ENCODE measurements around the gene SPECC1.

SPECC1 gene

DNA sequence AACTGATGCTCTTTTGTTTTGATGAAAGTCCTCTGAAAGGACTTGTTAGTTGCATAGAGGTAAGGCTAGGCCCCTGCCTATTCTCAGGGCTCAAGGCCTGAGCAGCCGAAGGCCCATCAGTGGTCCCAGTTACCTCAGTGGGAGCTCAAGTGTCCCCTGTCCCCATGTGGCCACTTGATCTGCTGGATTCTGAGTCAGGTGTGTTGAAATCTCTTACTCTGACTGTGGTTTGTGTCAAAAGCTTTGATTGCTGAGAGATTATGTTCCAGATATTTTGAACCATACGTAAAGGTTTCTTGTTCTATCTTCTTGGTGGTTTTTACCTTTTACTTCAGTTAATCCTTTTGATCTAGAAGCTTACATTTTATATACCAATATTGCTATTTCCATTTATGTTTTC, 266.5 kb downstream of the SPECC1 start:
- no peak for DNase-seq (ENCODE audit: low spot score)

DNA sequence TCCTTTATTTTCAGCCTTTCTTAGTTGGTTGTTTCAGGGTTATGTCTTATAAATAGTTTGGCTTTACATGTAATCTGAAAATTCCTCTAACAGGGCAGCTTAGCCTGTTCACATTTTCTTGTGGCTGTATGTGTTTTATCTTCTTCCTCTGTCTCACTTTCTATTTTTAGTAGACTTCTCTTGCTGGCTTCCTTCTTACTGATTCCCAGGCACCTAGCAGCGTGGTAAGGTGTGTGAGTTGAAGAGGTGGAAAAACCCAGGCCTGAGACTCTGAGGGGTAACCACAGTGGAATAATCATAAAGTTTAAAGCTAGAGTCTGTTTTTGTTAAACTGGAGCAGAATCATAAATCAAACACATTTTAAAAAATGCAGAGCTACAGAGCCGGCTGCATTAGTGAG, 267.3 kb downstream of the SPECC1 start:
- DNase-seq (ENCODE audit: low spot score): no peak

DNA sequence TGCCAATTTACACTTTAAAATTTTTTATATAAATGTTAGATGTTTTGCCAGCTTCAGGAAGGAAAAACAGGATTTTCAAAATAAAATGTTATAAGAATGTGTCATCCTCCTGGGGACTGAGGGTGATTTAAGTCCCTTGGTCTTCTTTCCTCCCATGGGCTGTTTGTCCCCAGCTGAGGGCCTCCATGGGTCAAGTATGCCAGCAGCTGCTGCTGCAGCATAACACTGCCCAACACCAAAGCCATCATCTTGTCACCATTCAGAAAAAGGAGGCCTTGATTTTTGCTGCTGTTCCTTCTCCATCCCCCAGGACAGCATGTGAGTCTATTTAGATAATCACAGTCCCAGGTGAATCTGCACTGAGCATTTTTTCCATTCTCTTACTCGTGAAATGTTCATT, 269.6 kb downstream of the SPECC1 start:
- DNase-seq (ENCODE audit: low spot score): no peak

DNA sequence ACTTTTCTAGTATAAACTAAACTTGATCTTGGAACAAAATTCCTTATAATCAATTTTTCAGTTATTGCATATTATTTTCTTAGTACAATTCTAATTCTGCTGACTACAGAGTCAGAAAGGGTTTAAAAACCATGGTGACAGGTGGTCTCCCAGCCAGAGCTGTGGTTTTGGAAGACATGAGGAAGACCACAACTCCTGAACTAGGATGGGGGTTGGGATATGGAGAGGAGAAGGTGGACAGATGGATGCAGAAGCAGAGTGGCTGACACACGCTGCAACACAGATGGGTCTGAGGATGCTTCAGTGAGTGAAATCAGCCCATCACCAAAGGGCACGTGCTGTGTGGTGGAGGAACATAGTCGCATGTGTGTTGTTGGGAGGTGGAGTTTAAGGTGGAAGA, 270.5 kb downstream of the SPECC1 start:
- DNase-seq (ENCODE audit: low spot score): no peak

DNA sequence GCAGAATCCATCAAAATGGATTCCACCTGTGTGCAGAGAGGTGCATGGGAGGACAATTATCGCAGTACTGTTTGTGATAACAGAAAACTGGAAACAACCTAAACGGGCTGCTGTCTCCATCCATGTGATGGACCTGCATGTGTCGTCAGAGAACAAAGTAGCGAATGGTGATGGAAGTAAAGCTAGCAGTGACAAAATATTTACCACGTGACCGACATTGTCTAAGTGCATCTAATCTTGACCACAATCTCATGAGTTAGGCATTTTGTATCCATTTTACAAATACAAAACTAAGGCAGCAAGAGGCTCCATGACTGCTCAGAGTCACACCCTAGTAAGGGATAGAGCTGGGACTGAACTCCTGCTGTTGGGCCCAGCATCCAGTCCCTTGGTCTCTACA, 270.9 kb downstream of the SPECC1 start:
- no peak for DNase-seq (ENCODE audit: low spot score)

DNA sequence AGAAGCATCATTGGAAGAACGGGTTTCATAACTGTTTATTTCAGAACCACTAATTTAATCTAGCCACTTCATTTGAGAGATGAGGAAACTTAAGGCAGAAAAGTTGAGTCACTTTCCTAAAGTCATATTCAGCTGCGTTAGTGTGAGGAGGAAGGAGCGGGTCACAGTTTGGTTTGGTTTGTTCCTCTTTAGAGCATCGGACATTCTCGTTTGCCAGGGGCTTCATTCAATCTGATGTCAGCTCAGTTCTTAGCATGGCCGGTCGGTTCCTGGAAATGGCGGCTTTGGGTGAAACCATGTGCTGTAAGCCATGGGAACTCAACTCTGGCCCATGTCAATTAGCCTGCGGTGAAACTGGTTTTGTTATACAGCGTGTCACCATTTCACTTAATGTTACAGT, 271.7 kb downstream of the SPECC1 start:
- no peak for DNase-seq (ENCODE audit: low spot score)

DNA sequence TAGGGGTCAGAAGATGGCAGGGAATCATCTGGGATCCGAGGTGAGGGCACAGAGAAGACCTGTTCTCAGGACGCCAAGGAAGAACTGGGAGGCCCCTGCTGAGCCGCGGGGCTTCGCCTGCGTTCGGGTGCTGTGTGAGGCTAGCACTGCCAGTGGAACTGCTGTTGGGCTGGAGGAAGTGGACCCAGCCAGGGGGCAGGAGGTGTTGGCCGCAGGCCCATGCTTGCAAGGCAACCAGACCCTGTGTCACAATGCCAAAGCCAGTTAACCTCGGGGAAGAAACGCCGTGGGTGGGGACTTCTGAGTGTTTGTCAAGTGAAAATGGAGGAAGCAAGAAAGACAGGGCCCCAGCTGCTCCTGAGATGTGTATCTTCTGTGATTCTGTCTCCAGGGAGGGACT, 272.7 kb downstream of the SPECC1 start:
- DNase-seq (ENCODE audit: low spot score): no peak

DNA sequence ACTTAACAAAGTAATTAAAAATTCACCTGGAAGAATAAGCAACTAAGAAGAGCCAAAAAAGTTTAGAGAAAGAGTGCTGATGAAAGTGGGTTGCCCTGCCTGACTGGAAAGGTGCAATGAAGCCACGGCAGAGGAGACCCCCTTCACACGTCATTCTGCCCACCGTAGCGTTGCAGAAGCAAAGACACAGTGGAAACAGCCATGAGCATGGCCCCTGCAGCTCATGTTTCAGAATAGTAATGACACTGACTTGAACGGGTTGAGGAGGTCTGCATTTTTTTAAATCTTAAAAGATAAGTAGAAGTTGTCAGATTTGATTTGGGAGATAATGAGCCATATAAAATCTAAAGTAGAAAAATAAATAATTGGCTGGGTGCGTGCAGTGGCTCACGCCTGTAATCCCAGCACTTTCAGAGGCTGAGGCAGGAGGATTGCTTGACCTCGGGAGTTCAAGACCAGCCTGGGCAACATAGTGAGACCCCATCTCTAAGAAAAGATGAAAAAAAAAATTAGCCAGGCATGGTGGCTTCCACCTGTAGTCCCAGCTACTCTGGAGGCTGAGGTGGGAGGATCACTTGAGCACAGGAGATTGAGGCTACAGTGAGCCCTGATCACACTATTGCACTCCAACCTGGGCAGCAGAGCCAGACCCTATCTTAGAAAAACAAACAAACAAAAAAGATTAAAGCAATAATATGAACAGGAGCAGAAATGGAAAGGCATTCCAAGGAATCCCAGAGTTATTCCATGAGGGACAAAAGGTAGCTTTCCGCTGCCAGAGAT, 273.6 kb downstream of the SPECC1 start:
- no peak for DNase-seq (ENCODE audit: low spot score)

DNA sequence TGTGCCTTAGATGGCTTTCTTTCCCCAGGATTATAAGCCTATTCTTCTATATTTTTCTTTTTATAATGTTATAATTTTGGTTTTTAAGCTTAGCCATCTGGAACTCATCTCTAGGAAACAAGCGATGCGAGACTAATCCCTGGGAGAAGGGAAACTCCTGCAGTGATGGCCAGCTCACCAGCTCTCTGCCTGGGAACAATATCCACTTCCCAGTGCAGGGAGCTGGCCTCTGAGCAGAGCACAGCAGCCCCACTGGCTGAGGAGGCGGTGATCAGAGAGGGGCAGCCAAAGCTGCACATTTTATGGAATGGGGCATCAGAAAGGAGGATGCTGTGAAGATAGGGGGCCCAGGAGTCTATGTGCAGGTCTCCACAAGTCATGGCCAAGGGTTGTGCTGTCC, 274.9 kb downstream of the SPECC1 start:
- DNase-seq (ENCODE audit: low spot score): no peak

DNA sequence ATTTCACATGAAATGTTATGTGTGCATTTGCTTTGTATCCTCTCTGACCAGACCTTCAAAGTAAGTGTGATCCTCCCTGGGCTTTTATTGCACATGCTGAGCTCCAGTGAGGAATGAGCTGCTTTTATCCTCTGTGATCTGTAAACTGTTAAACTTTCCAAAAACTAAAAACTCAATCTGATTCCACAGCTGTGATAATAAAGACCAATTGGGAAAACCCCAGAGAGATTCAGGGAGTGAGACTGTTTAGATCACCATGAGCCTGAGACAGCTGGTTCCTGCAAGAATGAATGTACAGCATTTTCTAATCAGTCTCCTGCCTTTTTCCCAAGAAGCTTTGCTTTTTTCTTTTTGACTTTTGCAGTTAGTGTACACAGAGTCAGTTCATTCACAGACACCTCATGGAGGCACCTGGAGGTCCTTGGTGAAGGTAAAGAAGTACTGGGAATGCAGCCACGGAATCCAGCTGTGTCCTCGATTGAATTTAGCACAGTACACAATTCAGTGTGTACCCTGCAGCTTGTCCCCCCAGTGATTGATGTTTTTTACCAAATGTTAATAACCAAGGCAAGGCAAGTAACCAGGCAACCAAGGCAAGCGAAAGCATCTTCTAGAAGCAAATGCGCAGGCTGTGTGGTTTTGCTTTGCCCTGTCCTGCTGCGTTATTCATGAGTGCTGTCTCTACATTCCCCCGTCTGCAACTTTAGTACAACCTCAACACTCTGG, 275.6 kb downstream of the SPECC1 start:
- DNase-seq (ENCODE audit: low spot score): no peak

DNA sequence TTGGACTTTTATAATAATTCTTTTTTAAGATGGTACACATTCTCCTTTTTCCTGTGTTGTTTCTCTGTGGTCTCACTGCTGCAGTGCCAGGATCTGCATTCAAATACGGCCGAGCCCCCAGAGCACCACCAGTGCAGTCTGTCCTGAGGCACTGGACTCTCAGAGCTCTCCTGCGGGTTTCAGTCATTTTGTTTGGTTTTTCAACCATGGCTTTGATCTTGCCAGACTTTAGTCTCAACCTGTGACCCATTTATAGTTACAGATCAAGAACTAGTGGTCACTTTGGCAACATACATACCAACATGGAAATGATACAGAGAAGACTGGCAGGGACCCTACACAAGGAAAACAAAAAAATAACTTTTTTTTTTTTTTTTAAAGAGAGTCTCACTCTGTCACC, 280.8 kb downstream of the SPECC1 start:
- DNase-seq (ENCODE audit: low spot score): no peak

DNA sequence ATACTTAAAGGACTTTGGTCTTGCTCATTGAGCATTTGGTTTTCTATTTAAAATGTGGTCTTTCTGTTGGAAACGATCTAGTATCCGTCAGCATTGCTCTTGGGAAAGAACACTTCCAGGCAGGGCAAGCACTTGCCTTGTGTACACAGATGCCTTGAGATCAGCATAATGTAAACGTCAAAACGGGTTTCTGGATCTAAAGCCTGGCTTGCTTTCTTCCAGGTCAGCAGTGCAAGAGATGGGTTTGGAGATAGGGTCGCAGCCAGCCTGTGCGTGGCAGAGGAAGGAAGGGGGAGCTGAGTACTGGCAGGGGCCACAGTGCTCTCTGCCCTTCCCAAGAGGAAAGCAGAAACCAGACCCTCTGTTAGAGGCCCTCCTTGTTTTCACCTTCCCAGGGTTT, 282.7 kb downstream of the SPECC1 start:
- DNase-seq (ENCODE audit: low spot score): no peak

DNA sequence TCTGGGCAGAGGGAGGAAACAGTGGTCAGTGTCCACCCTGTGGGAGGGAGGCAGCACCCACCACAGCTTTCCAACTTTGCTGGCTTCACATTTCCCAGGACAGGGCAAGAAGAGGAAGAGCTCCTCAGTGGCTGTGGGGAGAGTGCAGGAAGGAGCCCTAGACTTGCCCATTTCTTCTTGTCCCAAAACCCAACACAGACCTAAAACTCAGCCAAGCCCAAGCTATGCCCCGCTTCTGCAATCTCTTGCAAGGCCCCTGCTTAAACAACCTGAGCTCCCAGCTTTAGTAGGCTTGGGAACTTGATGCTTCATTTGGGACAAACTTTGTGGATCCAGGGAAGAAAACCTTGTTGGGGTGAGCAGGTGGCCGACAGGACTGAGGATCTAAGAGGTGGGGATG, 284.3 kb downstream of the SPECC1 start:
- no peak for DNase-seq (ENCODE audit: low spot score)

DNA sequence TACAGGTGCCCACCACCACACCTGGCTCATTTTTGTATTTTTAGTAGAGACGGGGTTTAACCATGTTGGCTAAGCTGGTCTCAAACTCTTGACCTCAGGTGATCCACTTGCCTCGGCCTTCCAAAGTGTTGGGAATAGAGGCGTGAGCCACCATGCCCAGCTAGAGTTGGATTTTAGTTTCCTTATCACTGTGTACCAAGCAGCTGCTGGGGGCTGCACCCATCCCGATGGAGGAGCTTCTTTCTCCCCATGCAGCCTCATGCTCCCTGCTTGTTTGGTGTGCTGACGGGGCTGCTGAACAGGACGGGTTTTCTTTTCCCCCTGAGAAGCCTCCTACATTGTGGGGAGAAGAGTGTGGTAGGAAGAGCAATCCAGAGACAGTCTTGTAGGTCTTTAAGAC, 285.0 kb downstream of the SPECC1 start:
- DNase-seq (ENCODE audit: low spot score): no peak

DNA sequence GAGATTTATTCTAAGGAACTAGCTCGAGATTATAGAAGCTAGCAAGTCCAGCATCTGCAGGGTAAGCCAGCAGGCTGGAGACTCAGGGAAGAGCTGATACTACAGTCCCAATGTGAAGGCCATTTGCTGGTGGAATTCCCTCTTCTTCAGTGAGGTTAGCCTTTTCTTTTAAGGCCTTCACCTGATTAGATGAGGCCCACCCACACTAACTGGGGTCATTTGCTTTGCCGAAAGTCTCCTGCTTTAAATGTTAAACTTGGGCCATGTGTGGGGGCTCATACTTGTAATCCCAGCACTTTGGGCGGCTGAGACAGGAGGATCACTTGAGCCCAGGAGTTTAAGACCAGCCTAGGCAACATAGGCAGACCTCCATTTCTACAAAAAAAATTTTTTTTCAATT, 289.9 kb downstream of the SPECC1 start:
- no peak for DNase-seq (ENCODE audit: low spot score)

DNA sequence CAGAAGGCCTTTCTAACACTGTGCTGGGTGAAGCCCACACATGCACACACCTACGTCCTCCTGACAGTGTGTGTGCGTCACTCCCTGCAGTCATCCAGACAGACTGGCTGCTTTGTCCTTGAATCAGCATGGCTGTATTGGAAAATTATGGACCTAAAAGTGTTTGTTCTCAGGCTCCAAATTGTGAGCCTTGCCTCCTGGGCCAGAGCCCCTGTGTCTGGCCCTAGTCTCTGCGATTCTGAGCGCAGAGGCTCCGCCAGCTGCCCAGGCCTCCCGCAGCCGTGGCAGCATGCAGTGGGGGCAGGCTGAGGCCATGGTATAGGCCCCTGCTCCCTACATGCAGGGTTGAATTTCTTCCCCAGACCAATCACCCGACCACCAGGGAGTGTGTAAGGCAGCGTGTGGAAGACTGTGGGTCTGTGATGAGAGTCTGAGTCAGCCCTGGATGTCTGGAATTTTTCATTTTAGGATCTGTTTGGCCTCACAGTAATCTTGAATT, 291.3 kb downstream of the SPECC1 start:
- DNase-seq (ENCODE audit: low spot score): no peak

DNA sequence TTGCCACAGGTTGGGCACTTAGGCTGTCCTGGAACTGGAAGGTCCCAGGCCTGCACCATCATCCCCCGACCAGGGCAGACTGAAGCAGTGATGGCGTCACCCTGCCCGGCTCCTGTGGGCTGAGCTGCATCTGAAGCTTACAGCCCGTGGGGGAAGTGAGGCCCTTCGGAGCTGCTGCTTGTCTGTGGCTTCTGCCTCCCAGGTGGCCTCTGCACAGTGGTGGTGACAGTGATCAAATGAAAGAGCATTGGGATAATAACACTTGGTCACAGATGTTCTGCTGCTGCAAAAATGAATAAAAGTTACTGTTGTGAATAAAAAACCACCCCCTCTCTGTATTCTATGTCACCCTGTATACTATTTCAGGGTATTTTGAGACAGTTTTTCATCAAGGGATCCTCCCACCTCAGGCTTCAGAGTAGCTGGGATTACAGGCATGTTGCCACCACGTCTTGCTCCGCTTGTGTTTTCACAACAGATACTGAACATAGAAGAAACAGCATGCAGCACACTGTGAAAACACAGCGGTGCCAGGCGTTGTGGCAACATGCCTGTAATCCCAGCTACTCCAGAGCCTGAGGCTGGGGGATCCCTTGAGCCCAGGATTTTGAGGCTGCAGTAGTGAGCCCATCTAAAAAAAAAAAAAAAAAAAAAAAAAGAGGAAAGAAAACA, 293.2 kb downstream of the SPECC1 start:
- no peak for DNase-seq (ENCODE audit: low spot score)

DNA sequence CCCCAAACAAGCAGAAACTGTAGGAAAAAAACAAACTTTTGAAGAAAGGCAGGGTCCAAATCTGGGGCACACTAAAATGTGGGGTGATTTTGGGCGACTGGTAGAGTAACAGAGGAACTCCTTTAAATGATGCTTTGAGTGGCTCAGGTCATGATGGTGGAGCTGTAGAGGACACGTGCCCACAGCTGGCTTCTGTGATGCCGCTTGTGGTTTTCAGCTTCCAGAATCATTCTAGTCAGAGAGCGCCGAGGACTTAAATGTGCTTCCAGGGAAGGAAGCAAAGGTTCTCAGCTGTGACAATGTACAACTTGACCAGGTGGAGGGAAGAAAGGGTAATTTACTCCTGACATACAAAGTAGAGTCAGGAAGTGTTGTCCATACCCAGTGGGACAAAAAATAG, 295.8 kb downstream of the SPECC1 start:
- no peak for DNase-seq (ENCODE audit: low spot score)

DNA sequence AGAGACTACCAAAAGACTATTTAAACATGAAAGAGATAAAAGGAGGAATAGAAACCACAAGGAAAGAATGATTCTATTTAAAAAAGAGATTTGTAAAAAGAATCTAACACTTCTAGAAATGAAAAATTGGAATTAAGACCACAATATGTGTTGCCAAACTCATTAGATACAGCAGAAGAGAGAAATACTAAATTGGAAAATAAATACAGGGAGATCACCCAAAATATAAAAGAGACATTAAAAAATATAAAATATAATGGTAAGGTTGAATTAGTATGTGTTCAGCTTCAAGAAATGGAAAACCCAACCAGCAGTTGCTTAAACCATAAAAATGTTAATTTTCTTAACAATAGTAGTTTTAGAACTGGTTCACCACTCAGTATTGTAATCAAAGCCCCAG, 297.8 kb downstream of the SPECC1 start:
- DNase-seq (ENCODE audit: low spot score): no peak

DNA sequence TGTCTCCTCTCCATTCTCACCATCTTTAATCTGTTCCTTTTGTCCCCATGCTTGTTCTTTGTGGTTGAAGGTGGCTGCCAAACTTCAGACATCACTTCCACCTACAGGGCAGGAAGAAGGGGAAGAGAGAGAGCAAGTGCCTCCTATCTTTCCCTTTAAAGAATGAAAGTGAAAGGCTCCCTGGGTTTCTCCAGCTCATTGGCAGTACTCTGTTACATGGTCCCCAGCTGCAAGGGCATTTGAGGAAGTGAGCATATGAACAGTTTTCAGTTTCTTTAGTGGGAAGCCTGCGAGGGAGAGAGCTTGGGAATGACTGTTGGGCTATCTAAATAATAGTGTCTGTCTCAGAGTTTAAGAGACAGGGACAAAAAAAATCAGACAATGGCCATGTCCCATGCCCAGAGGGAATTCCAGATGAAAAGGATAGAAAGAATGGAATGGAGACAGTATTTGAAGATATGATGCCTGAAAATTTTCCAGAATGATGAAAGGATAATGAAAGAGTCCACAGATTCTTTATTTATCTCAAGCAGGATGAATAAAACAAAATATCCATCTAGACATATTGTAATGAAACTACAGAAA, 298.3 kb downstream of the SPECC1 start:
- no peak for DNase-seq (ENCODE audit: low spot score)

DNA sequence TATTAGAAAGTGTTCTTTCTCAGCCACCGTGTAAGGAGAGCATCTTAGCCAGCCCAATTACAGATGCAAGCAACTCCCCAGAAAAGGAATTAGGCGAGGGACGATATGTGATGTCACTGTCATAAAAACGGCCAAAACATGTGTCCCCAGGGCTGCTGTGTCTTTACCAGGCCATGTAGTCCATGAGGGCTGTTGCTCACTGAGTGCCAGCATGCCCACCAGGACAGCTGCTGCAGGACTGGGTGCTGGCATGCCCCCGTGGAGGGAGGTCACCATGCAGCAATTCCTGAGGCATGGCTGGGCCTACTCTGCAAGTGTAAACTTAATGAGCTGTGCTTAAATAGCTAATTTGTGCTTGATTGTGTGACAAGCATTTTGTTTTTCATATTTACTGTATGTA, 301.3 kb downstream of the SPECC1 start:
- DNase-seq (ENCODE audit: low spot score): no peak

DNA sequence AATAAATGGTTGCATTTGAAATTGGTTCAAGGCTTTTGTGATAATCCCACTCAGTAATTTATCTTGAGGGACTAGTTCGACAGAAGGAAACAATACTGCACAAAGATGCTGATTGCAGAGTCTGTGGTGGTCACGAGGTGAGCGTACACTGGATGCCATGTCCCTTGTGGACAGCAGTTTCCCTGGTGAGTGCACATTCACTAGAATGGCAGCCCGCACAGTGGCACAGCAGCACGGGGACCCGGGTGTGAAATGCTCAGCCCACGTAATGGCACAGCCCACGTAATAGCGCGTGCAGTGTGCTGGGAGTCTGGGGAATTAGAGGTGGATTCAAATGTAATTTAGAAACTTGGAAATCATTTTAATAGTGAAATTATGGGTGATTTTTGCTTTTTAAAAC, 304.1 kb downstream of the SPECC1 start:
- no peak for DNase-seq (ENCODE audit: low spot score)

DNA sequence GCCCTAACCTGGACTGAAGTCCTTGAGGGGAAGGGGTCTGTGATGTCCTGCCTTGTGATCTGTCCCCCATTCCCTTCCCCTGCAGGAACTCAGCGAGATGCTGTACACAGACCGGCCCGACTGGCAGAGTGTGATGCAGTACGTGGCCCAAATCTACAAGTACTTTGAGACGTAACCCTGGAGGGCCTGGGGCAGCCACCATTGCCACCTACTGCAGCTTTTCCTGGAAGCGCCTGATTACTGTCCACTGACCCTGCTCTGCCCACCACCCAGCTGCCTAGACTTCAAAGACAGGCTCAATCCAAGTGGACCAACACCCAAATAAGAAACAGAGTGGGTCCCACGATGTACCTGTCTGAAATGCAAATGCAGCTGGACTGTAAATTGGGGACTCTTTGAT, 304.7 kb downstream of the SPECC1 start:
- DNase-seq (ENCODE audit: low spot score): no peak
